ENCODE data around the gene SGMS2.

Gene SGMS2

GRCh38 chr4:107843391-107843790, 18.7 kb downstream of the SGMS2 start:
- H3K27ac ChIP-seq (ENCODE audit: insufficient read depth, low read length, poor library complexity, severe bottlenecking), result no peak overlapping the region
- H3K4me3 ChIP-seq (ENCODE audit: insufficient read depth, low read depth, low read length, poor library complexity, severe bottlenecking), result no peak overlapping the region
- no peak for DNase-seq
- no peaks in the 10 kb centered on the region for H3K9me3 ChIP-seq (ENCODE audit: control insufficient read depth, low read length)
- no peaks in the 10 kb centered on the region for H3K4me1 ChIP-seq (ENCODE audit: control insufficient read depth, insufficient read depth, low read length, poor library complexity, severe bottlenecking)
- no peaks in the 10 kb centered on the region for H3K27me3 ChIP-seq (replicated peaks; ENCODE audit: control insufficient read depth, insufficient read depth, low read length, poor library complexity, severe bottlenecking)
- H3K36me3 ChIP-seq (ENCODE audit: control insufficient read depth, insufficient read depth, low read length), result no peaks in the 10 kb centered on the region

- H3K9me3 ChIP-seq (ENCODE audit: control insufficient read depth, low read length), result no peaks in the 10 kb centered on the region
- H3K4me3 ChIP-seq (ENCODE audit: insufficient read depth, low read depth, low read length, poor library complexity, severe bottlenecking), result no peak overlapping the region
- H3K27me3 ChIP-seq (replicated peaks; ENCODE audit: control insufficient read depth, insufficient read depth, low read length, poor library complexity, severe bottlenecking), result no peaks in the 10 kb centered on the region
- DNase-seq, result no peak
- no peaks in the 10 kb centered on the region for H3K36me3 ChIP-seq (ENCODE audit: control insufficient read depth, insufficient read depth, low read length)
- H3K27ac ChIP-seq (ENCODE audit: insufficient read depth, low read length, poor library complexity, severe bottlenecking), result no peak overlapping the region
- H3K4me1 ChIP-seq (ENCODE audit: control insufficient read depth, insufficient read depth, low read length, poor library complexity, severe bottlenecking), result no peaks in the 10 kb centered on the region
These were observed 20.9 kb downstream of the SGMS2 start for GRCh38 chr4:107845681-107846080.

GRCh38 chr4:107850438-107850837, 25.7 kb downstream of the SGMS2 start:
- no peaks in the 10 kb centered on the region for H3K4me1 ChIP-seq (ENCODE audit: control insufficient read depth, insufficient read depth, low read length, poor library complexity, severe bottlenecking)
- H3K9me3 ChIP-seq (ENCODE audit: control insufficient read depth, low read length), result no peaks in the 10 kb centered on the region
- no peaks in the 10 kb centered on the region for H3K36me3 ChIP-seq (ENCODE audit: control insufficient read depth, insufficient read depth, low read length)
- no peak for DNase-seq
- H3K27ac ChIP-seq (ENCODE audit: insufficient read depth, low read length, poor library complexity, severe bottlenecking), result no peak overlapping the region
- no peaks in the 10 kb centered on the region for H3K27me3 ChIP-seq (replicated peaks; ENCODE audit: control insufficient read depth, insufficient read depth, low read length, poor library complexity, severe bottlenecking)
- no peak overlapping the region for H3K4me3 ChIP-seq (ENCODE audit: insufficient read depth, low read depth, low read length, poor library complexity, severe bottlenecking)

- H3K36me3 ChIP-seq (ENCODE audit: control insufficient read depth, insufficient read depth, low read length), result no peaks in the 10 kb centered on the region
- H3K4me1 ChIP-seq (ENCODE audit: control insufficient read depth, insufficient read depth, low read length, poor library complexity, severe bottlenecking), result no peaks in the 10 kb centered on the region
- DNase-seq, result no peak
- H3K9me3 ChIP-seq (ENCODE audit: control insufficient read depth, low read length), result no peaks in the 10 kb centered on the region
- no peak overlapping the region for H3K4me3 ChIP-seq (ENCODE audit: insufficient read depth, low read depth, low read length, poor library complexity, severe bottlenecking)
- H3K27me3 ChIP-seq (replicated peaks; ENCODE audit: control insufficient read depth, insufficient read depth, low read length, poor library complexity, severe bottlenecking), result peaks cover 5% of the 10 kb centered on the region
- H3K27ac ChIP-seq (ENCODE audit: insufficient read depth, low read length, poor library complexity, severe bottlenecking), result no peak overlapping the region
These were observed 29.0 kb downstream of the SGMS2 start for GRCh38 chr4:107853444-107854355.

GRCh38 chr4:107854356-107855022, 29.8 kb downstream of the SGMS2 start:
- H3K4me1 ChIP-seq (ENCODE audit: control insufficient read depth, insufficient read depth, low read length, poor library complexity, severe bottlenecking), result no peaks in the 10 kb centered on the region
- no peaks in the 10 kb centered on the region for H3K9me3 ChIP-seq (ENCODE audit: control insufficient read depth, low read length)
- no peaks in the 10 kb centered on the region for H3K36me3 ChIP-seq (ENCODE audit: control insufficient read depth, insufficient read depth, low read length)
- no peak overlapping the region for H3K27ac ChIP-seq (ENCODE audit: insufficient read depth, low read length, poor library complexity, severe bottlenecking)
- H3K27me3 ChIP-seq (replicated peaks; ENCODE audit: control insufficient read depth, insufficient read depth, low read length, poor library complexity, severe bottlenecking), result peaks cover 5% of the 10 kb centered on the region
- no peak overlapping the region for H3K4me3 ChIP-seq (ENCODE audit: insufficient read depth, low read depth, low read length, poor library complexity, severe bottlenecking)
- DNase-seq, result no peak

- Histone ChIP-seq H3K27ac (ENCODE audit: insufficient read depth, low read length, poor library complexity, severe bottlenecking) (no peak overlapping the region), H3K27me3 (replicated peaks; ENCODE audit: control insufficient read depth, insufficient read depth, low read length, poor library complexity, severe bottlenecking) (peaks cover 5% of the 10 kb centered on the region), H3K9me3 (ENCODE audit: control insufficient read depth, low read length) (no peaks in the 10 kb centered on the region), H3K4me1 (ENCODE audit: control insufficient read depth, insufficient read depth, low read length, poor library complexity, severe bottlenecking) (no peaks in the 10 kb centered on the region), H3K4me3 (ENCODE audit: insufficient read depth, low read depth, low read length, poor library complexity, severe bottlenecking) (no peak overlapping the region), H3K36me3 (ENCODE audit: control insufficient read depth, insufficient read depth, low read length) (no peaks in the 10 kb centered on the region)
- DNase-seq, result no peak
These were observed 31.0 kb downstream of the SGMS2 start for GRCh38 chr4:107855723-107856122.

GRCh38 chr4:107856901-107857300, 32.2 kb downstream of the SGMS2 start:
- Histone ChIP-seq H3K27me3 (replicated peaks; ENCODE audit: control insufficient read depth, insufficient read depth, low read length, poor library complexity, severe bottlenecking) (peaks cover 5% of the 10 kb centered on the region), H3K9me3 (ENCODE audit: control insufficient read depth, low read length) (no peaks in the 10 kb centered on the region)
- DNase-seq, result no peak

GRCh38 chr4:107857741-107858140, 33.0 kb downstream of the SGMS2 start:
- H3K4me3 ChIP-seq (ENCODE audit: insufficient read depth, low read depth, low read length, poor library complexity, severe bottlenecking), result no peak overlapping the region
- H3K9me3 ChIP-seq (ENCODE audit: control insufficient read depth, low read length), result no peaks in the 10 kb centered on the region
- H3K27ac ChIP-seq (ENCODE audit: insufficient read depth, low read length, poor library complexity, severe bottlenecking), result no peak overlapping the region
- H3K36me3 ChIP-seq (ENCODE audit: control insufficient read depth, insufficient read depth, low read length), result no peaks in the 10 kb centered on the region
- no peak for DNase-seq
- H3K27me3 ChIP-seq (replicated peaks; ENCODE audit: control insufficient read depth, insufficient read depth, low read length, poor library complexity, severe bottlenecking), result peaks cover 5% of the 10 kb centered on the region
- H3K4me1 ChIP-seq (ENCODE audit: control insufficient read depth, insufficient read depth, low read length, poor library complexity, severe bottlenecking), result no peaks in the 10 kb centered on the region

More at GRCh38 chr4:107856901-107857300, 32.2 kb downstream of the SGMS2 start:
- Histone ChIP-seq H3K36me3 (ENCODE audit: control insufficient read depth, insufficient read depth, low read length) (no peaks in the 10 kb centered on the region), H3K4me1 (ENCODE audit: control insufficient read depth, insufficient read depth, low read length, poor library complexity, severe bottlenecking) (no peaks in the 10 kb centered on the region), H3K27ac (ENCODE audit: insufficient read depth, low read length, poor library complexity, severe bottlenecking) (no peak overlapping the region), H3K4me3 (ENCODE audit: insufficient read depth, low read depth, low read length, poor library complexity, severe bottlenecking) (no peak overlapping the region)

- no peaks in the 10 kb centered on the region for H3K4me1 ChIP-seq (ENCODE audit: control insufficient read depth, insufficient read depth, low read length, poor library complexity, severe bottlenecking)
- DNase-seq, result no peak
- H3K9me3 ChIP-seq (ENCODE audit: control insufficient read depth, low read length), result no peaks in the 10 kb centered on the region
- peaks cover 5% of the 10 kb centered on the region for H3K27me3 ChIP-seq (replicated peaks; ENCODE audit: control insufficient read depth, insufficient read depth, low read length, poor library complexity, severe bottlenecking)
- no peak overlapping the region for H3K4me3 ChIP-seq (ENCODE audit: insufficient read depth, low read depth, low read length, poor library complexity, severe bottlenecking)
- H3K36me3 ChIP-seq (ENCODE audit: control insufficient read depth, insufficient read depth, low read length), result no peaks in the 10 kb centered on the region
- no peak overlapping the region for H3K27ac ChIP-seq (ENCODE audit: insufficient read depth, low read length, poor library complexity, severe bottlenecking)
These were observed 33.5 kb downstream of the SGMS2 start for GRCh38 chr4:107858158-107858742.

- H3K36me3 ChIP-seq (ENCODE audit: control insufficient read depth, insufficient read depth, low read length), result no peaks in the 10 kb centered on the region
- no peaks in the 10 kb centered on the region for H3K9me3 ChIP-seq (ENCODE audit: control insufficient read depth, low read length)
- no peak for DNase-seq
- H3K27ac ChIP-seq (ENCODE audit: insufficient read depth, low read length, poor library complexity, severe bottlenecking), result no peak overlapping the region
- H3K4me1 ChIP-seq (ENCODE audit: control insufficient read depth, insufficient read depth, low read length, poor library complexity, severe bottlenecking), result no peaks in the 10 kb centered on the region
- H3K27me3 ChIP-seq (replicated peaks; ENCODE audit: control insufficient read depth, insufficient read depth, low read length, poor library complexity, severe bottlenecking), result no peaks in the 10 kb centered on the region
- H3K4me3 ChIP-seq (ENCODE audit: insufficient read depth, low read depth, low read length, poor library complexity, severe bottlenecking), result no peak overlapping the region
These were observed 37.9 kb downstream of the SGMS2 start for GRCh38 chr4:107862658-107863057.

All from effector memory CD4-positive, alpha-beta T cell (primary cell).